GM10847 (cell line): ENCODE data around the gene LARP6.

Source experiments
- POLR2A ChIP-seq: IDR thresholded peaks from 2 replicates; pipeline ENCODE4 v1.6.1; 2011; ENCODE audit not compliant: insufficient read length; ENCODE audit errors: extremely low read depth

LARP6 gene

DNA sequence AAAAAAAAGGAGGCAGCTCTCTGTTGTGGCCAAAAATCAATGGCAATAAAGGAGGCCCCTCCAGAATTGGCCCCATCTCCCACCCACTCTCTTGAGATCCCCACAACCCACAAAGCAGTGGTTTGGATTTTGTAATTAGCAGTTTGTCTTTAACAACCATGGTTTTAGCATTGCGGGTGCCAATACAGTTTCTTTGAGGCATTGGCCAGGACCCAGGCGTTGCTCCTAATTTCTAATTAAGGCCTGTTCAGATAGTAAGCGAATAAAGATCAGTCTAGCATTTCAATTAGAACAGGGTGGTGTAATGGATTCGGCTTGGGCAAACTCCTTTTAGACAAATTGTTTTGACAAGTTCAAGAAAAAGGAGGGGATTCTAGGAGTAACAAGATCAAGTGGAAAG, 67.0 kb downstream of the LARP6 start:
- no peak for TF ChIP-seq POLR2A

DNA sequence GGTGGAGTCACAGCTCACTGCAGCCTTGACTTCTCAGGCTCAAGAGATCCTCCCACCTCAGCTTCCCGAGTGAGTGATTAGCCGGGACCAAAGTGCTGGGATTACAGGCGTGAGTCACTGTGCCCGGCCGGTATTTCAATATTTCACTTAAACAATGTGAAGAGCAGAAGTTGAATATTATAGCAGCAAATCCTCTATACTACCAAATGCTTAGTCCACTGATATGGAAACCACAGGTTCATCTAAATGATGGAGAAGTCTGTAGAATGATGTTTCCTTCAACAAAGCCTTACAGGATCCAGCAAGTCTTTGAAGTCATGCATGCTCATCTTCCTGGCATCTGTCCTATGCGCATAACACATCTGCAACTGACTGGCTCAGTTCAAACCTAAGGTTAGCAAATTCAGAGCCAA, 70.3 kb downstream of the LARP6 start:
- no peak for TF ChIP-seq POLR2A

DNA sequence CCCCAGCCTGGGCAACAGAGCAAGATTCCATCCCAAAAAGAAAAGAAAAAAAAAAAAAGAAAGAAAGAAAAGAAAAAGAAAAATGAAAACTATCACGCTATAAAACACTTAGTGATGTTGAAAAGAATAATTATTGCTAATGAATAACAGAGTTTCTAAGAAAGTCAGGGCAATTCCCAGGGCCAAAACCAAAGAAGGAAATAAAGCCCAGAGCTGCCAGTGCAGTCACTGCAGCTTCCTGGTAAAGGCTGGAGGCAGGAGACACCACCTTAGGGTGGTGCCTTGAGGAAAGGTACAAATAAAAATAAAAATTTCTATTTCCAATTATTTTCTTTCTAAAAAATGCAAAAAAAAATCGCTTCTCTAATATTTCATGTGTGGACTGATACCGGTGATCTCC, 70.9 kb downstream of the LARP6 start:
- no peak for TF ChIP-seq POLR2A

DNA sequence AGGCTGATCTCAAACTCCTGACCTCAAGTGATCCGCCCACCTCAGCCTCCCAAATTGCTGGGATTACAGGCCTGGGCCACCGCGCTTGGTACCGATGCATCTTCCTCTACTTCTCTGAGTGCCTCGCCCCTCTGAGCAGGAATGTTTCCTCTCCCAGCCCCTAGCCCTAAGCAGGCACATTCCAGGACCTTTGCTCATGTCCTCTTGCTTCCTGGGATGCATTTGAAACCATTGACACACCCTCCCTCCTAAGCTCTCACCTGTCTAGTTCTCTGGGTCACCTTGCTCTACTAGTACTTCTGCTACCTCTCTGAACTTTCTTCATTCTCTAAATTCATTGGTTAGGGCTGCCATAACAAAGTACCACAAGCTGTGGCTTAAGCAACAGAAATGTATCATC, 72.7 kb downstream of the LARP6 start:
- no peak for TF ChIP-seq POLR2A
